Mononuclear cell (primary cell): Measurements from ENCODE around the gene RAD23B. TPM values are rescaled to one million over a fixed set of nuclear protein-coding genes. Genes with fewer than 3 reads are reported as not detected.

ENCODE experiments used
- H3K27me3 ChIP-seq: 2 replicates; pipeline ENCODE4 v1.6.0; 2011; ENCODE audit warnings: low read length, control low read depth; ENCODE audit not compliant: insufficient read depth
- H3K4me1 ChIP-seq: 2 replicates; pipeline ENCODE4 v1.5.1; 2011; ENCODE audit warnings: mild to moderate bottlenecking, low read length, control low read depth; ENCODE audit not compliant: insufficient read depth
- H3K4me3 ChIP-seq: 2 replicates; pipeline ENCODE4 v1.5.1; 2011; ENCODE audit warnings: mild to moderate bottlenecking, low read length, moderate library complexity
- H3K9me3 ChIP-seq: 2 replicates; pipeline ENCODE4 v1.5.1; 2011; ENCODE audit warnings: low read depth, mild to moderate bottlenecking, control low read depth, low read length
- total RNA-seq: library from RNA; depleted of rRNA; stranded (reverse); fragments of >200 nt; gene quantifications from one replicate; pipeline ENCODE4 v1.2.3, GENCODE V29; 2012

RAD23B gene
- 108 TPM for total RNA-seq

- peaks cover 40% of the 10 kb centered on the region for H3K4me1 ChIP-seq
- H3K4me3 ChIP-seq: peak within 1 kb of the TSS; percentile 92
- no peaks in the 10 kb centered on the region for H3K27me3 ChIP-seq
- H3K9me3 ChIP-seq: no peaks in the 10 kb centered on the region
Measured at GRCh38 chr9:107282759-107283622, at the start of gene RAD23B. TSS of gene RAD23B (plus strand) at chr9:107283279. CDS start at chr9:107283630, 351 bp downstream.

GRCh38 chr9:107235765-107236442, 47.2 kb upstream of the RAD23B start:
- Histone ChIP-seq H3K4me1 (no peaks in the 10 kb centered on the region), H3K4me3 (no peak overlapping the region), H3K9me3 (no peaks in the 10 kb centered on the region), H3K27me3 (peaks cover 3% of the 10 kb centered on the region)

GRCh38 chr9:107237873-107238272, 45.2 kb upstream of the RAD23B start:
- Histone ChIP-seq H3K9me3 (no peaks in the 10 kb centered on the region), H3K4me3 (no peak overlapping the region), H3K4me1 (no peaks in the 10 kb centered on the region), H3K27me3 (no peaks in the 10 kb centered on the region)

- Histone ChIP-seq H3K27me3 (no peaks in the 10 kb centered on the region), H3K4me1 (no peaks in the 10 kb centered on the region), H3K4me3 (no peak overlapping the region), H3K9me3 (no peaks in the 10 kb centered on the region)
Measured at GRCh38 chr9:107239474-107239873, 43.6 kb upstream of the RAD23B start.

- no peaks in the 10 kb centered on the region for H3K27me3 ChIP-seq
- no peaks in the 10 kb centered on the region for H3K9me3 ChIP-seq
- H3K4me3 ChIP-seq: no peak overlapping the region
- H3K4me1 ChIP-seq: no peaks in the 10 kb centered on the region
Measured at GRCh38 chr9:107240260-107240659, 42.8 kb upstream of the RAD23B start.

GRCh38 chr9:107242073-107243030, 40.7 kb upstream of the RAD23B start:
- Histone ChIP-seq H3K9me3 (no peaks in the 10 kb centered on the region), H3K4me3 (no peak overlapping the region), H3K27me3 (no peaks in the 10 kb centered on the region), H3K4me1 (peaks cover 7% of the 10 kb centered on the region)

- no peak overlapping the region for H3K4me3 ChIP-seq
- peaks cover 7% of the 10 kb centered on the region for H3K4me1 ChIP-seq
- H3K27me3 ChIP-seq: no peaks in the 10 kb centered on the region
- no peaks in the 10 kb centered on the region for H3K9me3 ChIP-seq
Measured at GRCh38 chr9:107243742-107244141, 39.3 kb upstream of the RAD23B start.

GRCh38 chr9:107246259-107247254, 36.5 kb upstream of the RAD23B start:
- no peak overlapping the region for H3K4me3 ChIP-seq
- no peaks in the 10 kb centered on the region for H3K9me3 ChIP-seq
- peaks cover 3% of the 10 kb centered on the region for H3K27me3 ChIP-seq
- peaks cover 7% of the 10 kb centered on the region for H3K4me1 ChIP-seq

GRCh38 chr9:107248714-107249113, 34.4 kb upstream of the RAD23B start:
- H3K9me3 ChIP-seq: no peaks in the 10 kb centered on the region
- no peak overlapping the region for H3K4me3 ChIP-seq
- H3K27me3 ChIP-seq: peaks cover 3% of the 10 kb centered on the region
- H3K4me1 ChIP-seq: peaks cover 7% of the 10 kb centered on the region

GRCh38 chr9:107249131-107249533, 33.9 kb upstream of the RAD23B start:
- Histone ChIP-seq H3K4me1 (peaks cover 7% of the 10 kb centered on the region), H3K9me3 (no peaks in the 10 kb centered on the region), H3K27me3 (peaks cover 3% of the 10 kb centered on the region), H3K4me3 (no peak overlapping the region)

GRCh38 chr9:107249665-107250285, 33.3 kb upstream of the RAD23B start:
- Histone ChIP-seq H3K27me3 (peaks cover 3% of the 10 kb centered on the region), H3K4me3 (no peak overlapping the region), H3K9me3 (no peaks in the 10 kb centered on the region), H3K4me1 (peaks cover 7% of the 10 kb centered on the region)

GRCh38 chr9:107251756-107252322, 31.2 kb upstream of the RAD23B start:
- no peaks in the 10 kb centered on the region for H3K9me3 ChIP-seq
- no peaks in the 10 kb centered on the region for H3K4me1 ChIP-seq
- no peak overlapping the region for H3K4me3 ChIP-seq
- peaks cover 3% of the 10 kb centered on the region for H3K27me3 ChIP-seq

- H3K9me3 ChIP-seq: no peaks in the 10 kb centered on the region
- H3K4me1 ChIP-seq: peaks cover 17% of the 10 kb centered on the region
- no peak overlapping the region for H3K4me3 ChIP-seq
- no peaks in the 10 kb centered on the region for H3K27me3 ChIP-seq
Measured at GRCh38 chr9:107258919-107259318, 24.2 kb upstream of the RAD23B start.
